SK-N-SH (cell line): ENCODE measurements around the gene AK5.

Experiments
- EZH2phosphoT487 ChIP-seq: fragments of 200-600 bp; sonication (generic); IDR thresholded peaks from 2 replicates; pipeline ENCODE4 v1.6.1; 2017; ENCODE audit warnings: low read depth, mixed run types, mild to moderate bottlenecking, antibody characterized with exemption, moderate library complexity, borderline replicate concordance
- JUND ChIP-seq: IDR thresholded peaks from 2 replicates; pipeline ENCODE4 v1.4.0; 2012
- NFIC ChIP-seq: IDR thresholded peaks from 2 replicates; pipeline ENCODE4 v1.4.0; 2012; ENCODE audit warnings: borderline replicate concordance
- POLR2AphosphoS5 ChIP-seq: IDR thresholded peaks from 2 replicates; pipeline ENCODE4 v1.6.1; 2012; ENCODE audit warnings: low read depth, low read length
- SMC3 ChIP-seq: IDR thresholded peaks from 2 replicates; pipeline ENCODE4 v1.6.1; 2012; ENCODE audit warnings: low read depth, low read length, improper control_type of control experiment
- TF ChIP-seq, protein P1 (sequence below): fragments of 200-600 bp; sonication (generic); IDR thresholded peaks from 2 replicates; pipeline ENCODE4 v1.6.1; 2017; ENCODE audit warnings: antibody characterized with exemption, mild to moderate bottlenecking, moderate library complexity
- TF ChIP-seq, protein P2 (sequence below): IDR thresholded peaks from 2 replicates; pipeline ENCODE4 v1.6.1; 2012; ENCODE audit warnings: mild to moderate bottlenecking, low read depth, low read length, moderate library complexity
- TF ChIP-seq, protein P3 (sequence below): fragments of 150-350 bp; IDR thresholded peaks from 2 replicates; pipeline ENCODE4 v1.6.1; 2017; ENCODE audit warnings: antibody characterized with exemption, low read length, low read depth, borderline replicate concordance
- TF ChIP-seq, protein P4 (sequence below): IDR thresholded peaks from 2 replicates; pipeline ENCODE4 v1.4.0; 2012; ENCODE audit warnings: low read depth

- no peak for TF ChIP-seq NFIC
- TF ChIP-seq, protein P1, sequence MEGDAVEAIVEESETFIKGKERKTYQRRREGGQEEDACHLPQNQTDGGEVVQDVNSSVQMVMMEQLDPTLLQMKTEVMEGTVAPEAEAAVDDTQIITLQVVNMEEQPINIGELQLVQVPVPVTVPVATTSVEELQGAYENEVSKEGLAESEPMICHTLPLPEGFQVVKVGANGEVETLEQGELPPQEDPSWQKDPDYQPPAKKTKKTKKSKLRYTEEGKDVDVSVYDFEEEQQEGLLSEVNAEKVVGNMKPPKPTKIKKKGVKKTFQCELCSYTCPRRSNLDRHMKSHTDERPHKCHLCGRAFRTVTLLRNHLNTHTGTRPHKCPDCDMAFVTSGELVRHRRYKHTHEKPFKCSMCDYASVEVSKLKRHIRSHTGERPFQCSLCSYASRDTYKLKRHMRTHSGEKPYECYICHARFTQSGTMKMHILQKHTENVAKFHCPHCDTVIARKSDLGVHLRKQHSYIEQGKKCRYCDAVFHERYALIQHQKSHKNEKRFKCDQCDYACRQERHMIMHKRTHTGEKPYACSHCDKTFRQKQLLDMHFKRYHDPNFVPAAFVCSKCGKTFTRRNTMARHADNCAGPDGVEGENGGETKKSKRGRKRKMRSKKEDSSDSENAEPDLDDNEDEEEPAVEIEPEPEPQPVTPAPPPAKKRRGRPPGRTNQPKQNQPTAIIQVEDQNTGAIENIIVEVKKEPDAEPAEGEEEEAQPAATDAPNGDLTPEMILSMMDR, result no peak
- TF ChIP-seq, protein P2, sequence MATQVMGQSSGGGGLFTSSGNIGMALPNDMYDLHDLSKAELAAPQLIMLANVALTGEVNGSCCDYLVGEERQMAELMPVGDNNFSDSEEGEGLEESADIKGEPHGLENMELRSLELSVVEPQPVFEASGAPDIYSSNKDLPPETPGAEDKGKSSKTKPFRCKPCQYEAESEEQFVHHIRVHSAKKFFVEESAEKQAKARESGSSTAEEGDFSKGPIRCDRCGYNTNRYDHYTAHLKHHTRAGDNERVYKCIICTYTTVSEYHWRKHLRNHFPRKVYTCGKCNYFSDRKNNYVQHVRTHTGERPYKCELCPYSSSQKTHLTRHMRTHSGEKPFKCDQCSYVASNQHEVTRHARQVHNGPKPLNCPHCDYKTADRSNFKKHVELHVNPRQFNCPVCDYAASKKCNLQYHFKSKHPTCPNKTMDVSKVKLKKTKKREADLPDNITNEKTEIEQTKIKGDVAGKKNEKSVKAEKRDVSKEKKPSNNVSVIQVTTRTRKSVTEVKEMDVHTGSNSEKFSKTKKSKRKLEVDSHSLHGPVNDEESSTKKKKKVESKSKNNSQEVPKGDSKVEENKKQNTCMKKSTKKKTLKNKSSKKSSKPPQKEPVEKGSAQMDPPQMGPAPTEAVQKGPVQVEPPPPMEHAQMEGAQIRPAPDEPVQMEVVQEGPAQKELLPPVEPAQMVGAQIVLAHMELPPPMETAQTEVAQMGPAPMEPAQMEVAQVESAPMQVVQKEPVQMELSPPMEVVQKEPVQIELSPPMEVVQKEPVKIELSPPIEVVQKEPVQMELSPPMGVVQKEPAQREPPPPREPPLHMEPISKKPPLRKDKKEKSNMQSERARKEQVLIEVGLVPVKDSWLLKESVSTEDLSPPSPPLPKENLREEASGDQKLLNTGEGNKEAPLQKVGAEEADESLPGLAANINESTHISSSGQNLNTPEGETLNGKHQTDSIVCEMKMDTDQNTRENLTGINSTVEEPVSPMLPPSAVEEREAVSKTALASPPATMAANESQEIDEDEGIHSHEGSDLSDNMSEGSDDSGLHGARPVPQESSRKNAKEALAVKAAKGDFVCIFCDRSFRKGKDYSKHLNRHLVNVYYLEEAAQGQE, result no peak
- TF ChIP-seq, protein P3, sequence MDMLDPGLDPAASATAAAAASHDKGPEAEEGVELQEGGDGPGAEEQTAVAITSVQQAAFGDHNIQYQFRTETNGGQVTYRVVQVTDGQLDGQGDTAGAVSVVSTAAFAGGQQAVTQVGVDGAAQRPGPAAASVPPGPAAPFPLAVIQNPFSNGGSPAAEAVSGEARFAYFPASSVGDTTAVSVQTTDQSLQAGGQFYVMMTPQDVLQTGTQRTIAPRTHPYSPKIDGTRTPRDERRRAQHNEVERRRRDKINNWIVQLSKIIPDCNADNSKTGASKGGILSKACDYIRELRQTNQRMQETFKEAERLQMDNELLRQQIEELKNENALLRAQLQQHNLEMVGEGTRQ, result no peak
- no peak for TF ChIP-seq JUND
- no peak for TF ChIP-seq EZH2phosphoT487
- no peak for TF ChIP-seq SMC3
- TF ChIP-seq POLR2AphosphoS5, result no peak
- TF ChIP-seq, protein P4, sequence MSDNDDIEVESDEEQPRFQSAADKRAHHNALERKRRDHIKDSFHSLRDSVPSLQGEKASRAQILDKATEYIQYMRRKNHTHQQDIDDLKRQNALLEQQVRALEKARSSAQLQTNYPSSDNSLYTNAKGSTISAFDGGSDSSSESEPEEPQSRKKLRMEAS, result no peak
These were observed 68.4 kb downstream of the AK5 start for GRCh38 chr1:77350012-77350770.
